Pulmonary artery endothelial cell (primary cell): Measurements from ENCODE around the gene HIF1AN. TPM values are rescaled to one million over a fixed set of nuclear protein-coding genes. Genes with fewer than 3 reads are reported as not detected.

Experiments used
- DNase-seq: peaks from one replicate; pipeline ENCODE4 v3.0.0-alpha.2; 2011; ENCODE audit warnings: low read depth, low spot score
- total RNA-seq: library from RNA; depleted of rRNA; stranded (reverse); fragments of >200 nt; gene quantifications from 2 replicates; pipeline ENCODE4 v1.2.3, GENCODE V29; 2014

HIF1AN gene
- total RNA-seq, 1 donor from 2014 or later: 8.3 TPM

DNA sequence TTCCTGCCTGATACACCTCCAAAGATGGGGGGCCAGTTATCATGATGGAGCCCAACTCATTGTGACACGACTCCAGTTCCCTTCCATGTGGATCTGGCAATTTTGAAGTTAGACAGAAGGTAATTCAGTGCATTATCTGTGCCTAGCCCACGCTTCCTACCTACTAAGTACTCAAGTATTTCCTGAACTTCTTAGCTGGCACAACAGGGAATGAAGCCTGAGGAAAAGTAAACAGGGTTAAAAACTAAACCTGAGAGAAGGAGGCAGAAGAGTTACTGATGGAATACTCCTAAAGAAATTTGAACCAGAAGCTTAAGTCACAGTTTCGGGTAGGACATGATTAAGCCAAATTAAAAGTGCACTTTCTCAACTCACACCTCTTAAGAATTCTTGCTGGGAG is 14.9 kb upstream of the HIF1AN start:
- no peak for DNase-seq

DNA sequence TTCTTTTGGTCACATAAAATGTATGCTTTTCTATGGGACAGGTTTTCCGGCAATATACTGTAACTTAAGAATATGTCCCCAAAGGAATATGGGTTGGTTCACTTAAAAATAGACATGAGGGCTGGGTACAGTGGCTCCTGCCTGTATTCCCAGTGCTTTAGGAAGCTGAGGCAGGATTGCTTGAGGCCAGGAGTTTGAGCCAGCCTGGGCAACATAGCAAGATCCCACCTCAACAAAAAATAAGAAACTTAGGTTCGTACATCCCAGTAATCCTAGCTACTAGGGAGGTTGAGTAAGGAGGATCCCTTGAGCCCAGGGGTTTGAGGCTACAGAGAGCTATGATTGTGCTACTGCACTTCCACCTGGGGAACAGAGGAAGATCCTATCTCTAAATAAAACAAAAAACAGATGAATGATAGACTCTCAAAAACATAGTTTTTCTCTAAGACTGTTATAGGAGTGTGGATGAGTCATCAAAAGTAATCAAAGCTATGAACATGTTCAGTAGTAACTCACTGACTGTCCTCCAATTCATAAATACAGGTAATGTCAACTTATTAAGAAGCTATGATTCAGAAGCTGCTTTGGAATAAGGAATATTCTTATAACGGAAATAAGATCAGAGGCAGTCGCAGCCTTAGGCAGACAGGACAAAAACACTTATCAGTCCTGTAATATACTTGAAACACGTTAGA is 13.5 kb upstream of the HIF1AN start:
- DNase-seq: no peak

DNA sequence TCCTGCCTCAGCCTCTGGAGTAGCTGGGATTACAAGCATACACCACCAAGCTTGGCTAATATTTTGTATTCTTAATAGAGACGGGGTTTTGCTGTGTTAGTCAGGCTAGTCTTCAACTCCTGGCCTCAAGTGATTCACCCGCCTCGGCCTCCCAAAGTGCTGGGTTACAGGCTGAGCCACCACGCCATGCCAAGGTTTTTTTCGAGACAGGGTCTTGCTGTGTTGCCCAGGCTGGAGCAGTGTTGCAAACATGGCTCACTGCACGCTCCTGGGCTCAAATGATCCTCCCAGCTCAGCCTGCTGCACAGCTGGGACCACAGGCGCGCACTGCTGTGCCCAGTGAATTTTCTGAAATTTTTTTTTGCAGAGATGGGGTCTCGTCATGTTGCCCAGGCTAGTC is 12.8 kb upstream of the HIF1AN start:
- DNase-seq: no peak

DNA sequence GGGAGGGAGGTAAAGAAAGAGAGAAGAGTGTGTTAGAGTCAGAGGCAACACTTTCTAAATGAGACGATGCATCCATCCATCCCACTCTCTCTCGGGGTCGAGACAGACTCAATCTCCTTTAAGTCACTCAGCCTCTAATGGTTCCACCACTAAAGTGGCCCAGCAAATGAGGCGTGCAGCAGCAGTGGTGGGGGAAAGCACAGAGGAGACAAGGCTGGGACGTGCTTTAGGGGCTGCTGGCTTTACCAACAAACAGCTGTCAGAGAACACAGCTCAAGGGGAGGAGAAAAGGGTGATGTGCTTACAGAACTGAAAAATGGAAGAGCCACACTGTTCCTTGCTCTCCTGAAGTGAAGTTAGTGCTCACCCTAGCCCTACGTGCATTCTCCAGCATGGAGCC is 11.5 kb upstream of the HIF1AN start:
- DNase-seq: no peak

DNA sequence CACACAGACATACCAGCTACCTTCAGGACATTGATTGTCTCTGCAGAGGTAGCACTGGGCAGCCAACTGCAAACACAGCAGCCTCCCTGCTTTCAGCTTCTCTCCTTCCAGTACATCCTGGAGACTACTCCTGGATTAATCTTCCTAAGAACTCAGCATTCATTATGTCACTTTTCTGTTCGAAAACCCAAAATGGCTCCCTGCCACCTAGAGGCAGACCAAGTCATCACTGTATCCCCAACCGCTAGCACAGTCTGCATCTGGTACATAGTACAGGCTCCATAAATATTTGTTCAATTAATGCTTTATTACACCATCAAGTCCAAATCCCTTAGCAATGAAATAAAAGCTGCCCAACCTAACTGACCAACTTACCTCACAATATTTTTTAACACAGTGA is 11.1 kb upstream of the HIF1AN start:
- no peak for DNase-seq

DNA sequence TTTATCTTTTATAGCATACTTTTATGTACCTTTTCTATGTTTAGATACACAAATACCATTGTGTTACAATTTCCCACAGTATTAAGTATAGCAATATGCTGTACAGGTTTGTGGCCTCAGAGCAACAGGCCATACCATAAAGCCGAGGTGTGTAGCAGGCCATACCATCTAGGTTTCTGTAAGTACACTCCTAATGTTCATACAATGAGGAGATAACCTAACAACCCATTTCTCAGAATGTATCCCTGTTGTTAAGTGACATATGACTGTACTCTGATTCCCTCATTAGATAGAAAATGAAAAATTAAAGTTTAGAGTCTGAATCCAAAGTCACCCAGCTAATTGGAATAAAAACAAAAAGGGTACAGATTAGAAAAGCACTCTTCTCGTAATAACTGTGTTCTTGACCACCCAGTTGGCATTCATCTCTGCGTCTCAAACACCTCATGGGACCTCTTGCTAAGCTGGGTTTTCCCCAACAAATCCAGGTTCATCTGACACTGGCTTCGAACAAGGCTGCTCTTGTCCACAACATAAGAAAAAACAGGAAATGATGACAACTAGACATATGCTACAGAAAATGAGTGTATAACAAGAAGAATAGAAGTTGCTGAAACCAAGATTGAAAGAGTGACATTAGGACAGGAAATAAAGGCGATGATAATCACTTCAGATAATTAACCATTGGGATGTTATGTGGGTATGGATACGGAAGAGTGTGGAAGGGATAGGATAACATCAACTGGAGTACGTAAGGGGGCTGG is 7.4 kb upstream of the HIF1AN start:
- no peak for DNase-seq

DNA sequence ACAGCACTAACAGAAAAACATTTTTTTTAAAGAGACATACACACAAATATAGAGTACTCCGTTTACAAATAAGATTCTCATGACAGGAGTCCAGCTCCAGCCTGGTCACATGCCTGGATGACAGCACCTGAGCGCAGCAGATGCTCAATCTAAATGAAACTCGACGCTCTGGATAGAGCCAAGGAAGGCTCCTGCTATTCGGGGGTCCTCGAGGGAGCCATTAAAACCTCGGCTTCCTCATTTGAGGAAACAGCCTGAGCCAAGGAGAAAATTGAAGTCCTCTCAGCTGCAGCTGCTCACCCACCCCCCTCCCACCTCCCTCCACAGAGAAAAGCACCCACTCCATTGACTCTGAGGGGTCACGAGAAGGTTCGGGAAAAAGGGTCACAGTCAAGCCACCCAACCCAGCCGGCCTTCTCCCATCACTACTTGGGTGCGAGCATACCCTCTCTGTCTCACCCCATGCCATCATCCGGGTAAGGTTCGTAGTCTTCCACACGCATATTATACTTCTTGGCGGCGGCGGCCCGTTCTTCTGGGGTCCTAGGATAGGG is 6.7 kb upstream of the HIF1AN start:
- no peak for DNase-seq

DNA sequence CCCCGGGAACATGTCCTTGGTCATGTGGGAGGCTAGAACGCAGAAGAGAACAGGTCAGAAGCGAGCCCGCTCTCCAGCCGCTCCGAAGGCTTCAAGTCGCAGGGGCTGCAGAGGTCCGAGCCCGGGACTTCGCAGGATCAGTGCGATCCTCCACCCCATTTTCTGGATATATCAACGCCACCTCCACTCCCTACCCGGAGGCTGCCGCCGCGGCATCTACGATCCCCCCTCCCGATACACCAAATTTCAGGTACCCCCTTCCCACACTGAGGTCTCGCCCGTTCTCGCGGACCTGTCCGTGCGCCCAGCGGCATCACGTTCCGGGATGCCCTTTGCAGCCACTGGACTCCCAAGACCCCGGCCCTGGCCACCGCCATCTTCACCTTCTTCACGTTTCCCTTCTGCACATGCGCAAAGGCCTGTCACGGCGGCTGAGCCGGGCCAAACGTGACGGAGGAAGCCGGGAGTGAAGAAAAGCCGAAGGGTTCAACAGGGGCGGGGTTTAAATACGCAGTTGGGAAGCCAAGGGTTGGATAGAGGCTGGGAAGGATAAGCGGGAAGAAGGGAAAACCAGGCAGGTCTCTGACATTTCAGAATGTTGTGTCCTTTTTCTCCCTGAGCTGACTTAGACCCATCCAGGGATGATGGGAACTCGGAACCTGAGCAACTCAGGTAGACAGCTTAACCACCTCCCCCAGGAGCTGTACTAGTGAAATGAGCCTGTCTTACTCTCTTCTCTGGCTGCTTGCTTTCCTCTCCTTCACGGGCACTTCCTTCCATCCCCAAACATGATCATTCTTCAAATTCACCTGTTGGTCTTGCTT is 6.1 kb upstream of the HIF1AN start, which contains the start of gene NDUFB8:
Gene NDUFB8 (minus strand): TSS at position 397 of the 824 bp plus-strand sequence. CDS start 20 bp downstream, at position 377.
- peak; percentile 46 for DNase-seq

DNA sequence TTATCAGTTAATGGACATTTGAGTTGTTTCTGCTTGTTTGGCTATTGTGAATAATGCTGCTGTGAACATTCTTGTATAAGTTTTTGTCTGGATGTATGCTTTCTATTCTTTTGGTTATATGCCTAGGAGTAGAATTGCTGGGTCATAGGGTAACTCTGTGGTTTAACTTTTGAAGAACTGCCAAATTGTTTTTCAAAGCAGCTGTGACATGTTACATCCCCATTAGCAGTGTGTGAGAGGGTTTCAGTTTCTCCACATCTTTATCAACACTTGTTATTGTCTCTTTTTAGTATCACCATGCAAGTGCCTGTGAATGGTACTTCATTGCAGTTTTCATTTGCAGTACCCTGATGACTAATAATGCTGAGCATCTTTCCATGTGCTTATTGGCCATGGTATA is 4.0 kb upstream of the HIF1AN start:
- no peak for DNase-seq

DNA sequence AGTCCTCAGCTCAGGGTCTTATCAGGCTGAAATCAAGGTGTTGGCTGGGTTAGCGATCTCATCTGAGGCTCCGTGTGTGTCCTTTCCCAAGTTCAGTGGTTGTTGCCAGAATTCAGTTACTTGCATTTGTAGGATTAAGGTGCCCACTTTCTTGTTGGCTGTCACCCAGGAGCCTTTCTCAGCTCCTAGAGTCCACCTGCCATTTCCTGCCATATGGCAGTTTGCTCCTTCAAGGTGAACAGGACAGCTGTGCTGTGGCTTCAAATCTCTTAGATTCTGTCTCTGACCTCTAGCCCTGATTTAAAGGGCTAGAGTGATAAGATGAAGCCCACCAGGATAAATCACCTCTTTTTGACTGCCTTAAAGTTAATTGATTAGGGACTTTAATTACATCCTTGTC is 1.0 kb upstream of the HIF1AN start:
- no peak for DNase-seq

DNA sequence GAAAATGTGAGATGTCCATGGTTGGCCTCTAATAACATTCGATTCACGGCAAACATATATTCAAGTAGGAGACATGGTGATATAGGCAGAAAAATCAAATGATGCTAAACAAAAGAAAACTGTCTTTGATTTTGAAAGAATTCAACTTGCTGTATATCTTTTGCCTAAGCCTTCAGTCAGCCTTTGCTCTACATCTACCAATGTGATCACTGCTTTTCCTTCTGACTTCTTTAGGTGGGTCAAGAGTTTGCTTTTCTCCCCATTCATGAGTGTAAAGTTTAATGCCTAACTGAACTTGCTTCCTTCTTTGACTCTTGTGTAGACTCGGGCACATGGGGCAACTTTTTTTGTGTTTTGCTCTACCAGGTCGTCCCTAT is 417 bp upstream of the HIF1AN start:
- DNase-seq: no peak

DNA sequence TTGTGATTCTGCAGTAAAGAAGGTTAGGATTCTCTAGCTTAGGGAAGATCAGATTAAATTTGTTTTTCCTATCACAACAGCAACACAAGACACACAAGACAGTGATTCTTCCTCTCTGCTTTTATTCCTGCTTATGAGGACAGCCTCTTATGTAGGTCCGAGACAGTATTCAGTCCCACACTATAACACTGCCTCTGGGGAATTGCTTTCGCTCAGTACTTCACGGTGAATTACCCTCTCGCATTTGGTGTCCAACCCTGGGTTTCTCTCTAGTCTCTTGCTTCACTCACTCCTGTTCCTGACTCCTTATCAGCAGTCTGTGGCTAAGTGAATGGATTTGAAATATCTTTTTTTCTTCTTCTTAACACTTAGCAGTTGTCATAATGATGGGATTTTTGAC is 1.7 kb downstream of the HIF1AN start:
- no peak for DNase-seq

DNA sequence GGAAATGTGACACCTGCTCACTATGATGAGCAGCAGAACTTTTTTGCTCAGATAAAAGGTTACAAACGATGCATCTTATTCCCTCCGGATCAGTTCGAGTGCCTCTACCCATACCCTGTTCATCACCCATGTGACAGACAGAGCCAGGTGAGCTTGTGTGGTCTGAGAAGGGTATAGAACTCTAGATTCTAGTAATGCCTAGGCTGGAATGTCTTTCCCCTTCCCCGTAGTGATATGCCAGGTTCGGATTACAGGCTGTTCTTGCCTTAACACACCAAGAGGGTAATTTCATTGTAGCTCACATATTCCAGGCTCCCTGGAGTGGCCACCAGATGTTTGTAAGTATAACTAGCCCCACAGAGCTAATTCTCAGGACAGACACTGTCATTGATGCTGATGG is 9.2 kb downstream of the HIF1AN start:
- DNase-seq: no peak

DNA sequence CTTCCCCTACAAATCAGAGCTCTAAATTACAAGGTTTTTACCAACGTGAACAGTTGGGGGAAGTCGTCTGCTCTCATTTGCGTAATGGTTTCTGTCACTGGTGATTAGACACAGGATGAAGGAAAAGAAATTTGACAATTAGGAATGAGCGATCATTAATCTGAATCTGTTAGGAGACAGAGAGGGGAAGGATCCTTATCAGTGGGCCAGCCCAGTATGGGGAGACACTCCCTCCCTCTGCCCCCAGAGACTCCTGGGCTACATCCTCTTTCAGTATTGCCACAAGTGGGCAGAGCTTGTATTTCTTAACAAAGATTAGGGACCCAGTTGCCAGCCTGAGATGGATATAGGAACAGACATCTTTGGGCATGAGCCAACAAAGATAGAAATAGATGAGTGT is 15.5 kb downstream of the HIF1AN start:
- no peak for DNase-seq

DNA sequence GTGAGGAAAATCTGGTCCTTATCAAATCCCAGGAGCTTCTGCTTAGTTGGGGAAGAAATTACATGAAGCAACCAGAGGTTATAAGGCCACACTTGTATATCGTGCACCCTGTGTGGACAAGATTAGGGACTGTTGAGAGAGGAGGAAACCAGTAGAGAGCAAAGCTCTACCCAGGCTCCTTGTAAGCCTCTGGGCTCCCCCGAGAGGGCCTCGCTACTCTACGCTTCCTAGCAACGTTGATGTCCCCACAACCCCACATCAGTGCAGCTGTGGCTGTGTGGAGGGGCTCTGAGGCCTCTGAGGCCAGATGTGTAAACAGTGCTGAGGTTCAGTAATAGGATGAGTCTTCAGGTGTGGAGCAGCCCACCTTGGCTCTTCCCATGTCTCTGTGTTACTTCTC is 16.0 kb downstream of the HIF1AN start:
- DNase-seq: no peak

DNA sequence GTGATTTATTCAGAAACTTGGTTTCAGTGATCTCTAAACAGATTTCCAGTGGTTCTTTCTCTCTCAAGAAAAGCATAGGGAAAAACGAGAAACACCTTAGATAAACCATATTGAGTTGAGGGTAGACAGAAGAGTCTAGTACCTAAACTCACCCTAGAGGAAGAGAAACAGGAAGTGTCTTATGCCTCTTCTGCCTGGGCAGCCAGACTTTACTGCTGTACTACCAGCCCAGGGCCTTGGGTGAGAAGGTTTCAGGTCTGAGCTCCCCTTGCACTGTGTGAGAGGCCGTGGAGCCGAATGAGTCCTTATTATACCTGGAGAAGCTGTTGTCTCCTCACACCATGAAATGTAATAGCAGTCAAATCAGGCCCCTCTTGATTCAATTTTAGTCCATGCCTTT is 18.2 kb downstream of the HIF1AN start:
- DNase-seq: no peak

DNA sequence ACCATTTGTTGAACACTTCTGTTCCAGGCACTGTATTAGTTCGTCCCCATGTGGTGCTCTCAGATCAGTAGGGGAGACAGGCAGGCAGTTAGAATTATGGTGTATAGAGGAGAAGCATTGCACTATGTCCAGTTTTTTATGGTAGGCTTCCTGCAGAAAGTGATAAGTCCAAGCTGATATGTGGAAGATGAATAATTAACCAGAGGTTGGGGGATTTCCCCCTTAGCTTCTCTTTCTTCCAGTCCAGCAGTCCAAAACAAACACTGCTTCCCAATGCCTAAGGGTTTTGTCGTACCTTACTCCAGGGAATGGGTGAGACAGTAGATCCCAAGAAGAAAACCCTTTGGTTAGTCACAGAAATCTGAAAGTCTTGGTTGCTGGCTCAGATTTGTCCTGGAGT is 19.2 kb downstream of the HIF1AN start:
- DNase-seq: no peak

DNA sequence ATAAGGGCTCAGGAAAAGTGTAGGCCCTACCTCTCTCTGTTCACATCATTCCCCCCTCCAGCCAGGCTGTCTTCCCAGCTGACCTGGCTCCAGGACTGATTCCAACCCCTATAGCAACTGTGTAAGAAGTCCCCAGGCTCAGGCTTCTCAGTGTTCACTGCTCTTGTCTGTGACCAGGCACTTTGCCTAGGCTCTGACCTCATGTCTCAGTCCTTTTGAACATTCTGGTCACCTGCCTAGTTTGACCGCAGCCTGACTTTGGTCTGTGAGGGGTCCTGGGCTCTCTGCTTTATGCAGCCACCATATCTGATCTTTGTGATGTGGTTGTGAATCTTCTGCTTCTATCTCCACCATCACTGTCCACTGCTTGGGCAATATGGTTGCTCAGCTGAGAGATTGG is 24.5 kb downstream of the HIF1AN start:
- no peak for DNase-seq

DNA sequence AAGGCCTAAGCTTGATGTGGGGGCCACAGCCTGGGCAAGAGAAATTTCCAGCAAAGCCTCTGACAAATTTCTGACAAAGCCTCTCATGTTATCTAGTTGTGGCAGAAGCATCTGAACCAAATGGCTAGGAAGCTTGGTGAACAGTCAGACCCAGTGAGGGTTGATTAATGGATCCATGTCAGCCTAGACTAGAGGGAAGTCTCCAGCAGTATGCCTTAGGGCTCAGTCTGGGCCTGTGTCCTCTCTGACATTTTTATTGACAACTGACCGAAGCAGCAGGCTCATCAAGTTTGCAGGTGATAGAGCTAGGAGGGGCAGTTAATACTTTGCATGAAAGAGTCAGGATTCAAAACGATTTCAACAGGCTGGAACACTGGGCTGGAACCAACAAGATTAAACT is 25.3 kb downstream of the HIF1AN start:
- DNase-seq: no peak

DNA sequence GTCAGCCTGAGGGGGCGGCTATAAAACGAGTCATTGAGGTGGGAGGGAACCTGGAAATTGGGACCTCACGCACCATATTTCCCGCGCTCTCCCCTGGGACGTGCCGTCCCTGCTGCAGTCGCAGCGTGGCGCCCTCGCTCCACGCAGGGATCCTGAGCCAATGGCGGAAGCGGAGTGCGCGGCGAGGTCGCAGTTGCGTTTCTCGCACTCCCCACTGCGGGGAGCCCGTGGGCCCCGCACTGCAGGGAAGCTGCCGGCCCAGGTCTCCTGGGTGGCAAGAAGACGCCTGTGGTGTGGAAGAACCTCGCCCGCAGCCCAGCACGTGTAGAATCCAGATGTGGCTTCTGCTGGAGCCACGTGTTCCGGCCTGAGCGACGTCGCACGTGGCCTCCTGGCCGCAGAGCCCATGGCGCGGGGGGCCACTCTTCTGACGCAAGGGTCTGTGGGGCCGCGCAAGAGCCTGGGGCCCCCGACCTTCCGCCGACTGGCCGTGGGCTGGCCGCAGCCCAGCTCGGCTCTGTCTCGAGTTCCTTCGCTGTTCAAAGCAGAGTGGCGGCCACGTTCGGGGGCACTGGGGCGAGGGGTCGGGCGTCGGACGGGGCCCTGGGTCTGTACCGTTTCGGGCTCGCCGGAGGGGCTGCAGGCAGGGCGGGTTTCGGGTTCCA is 26.4 kb downstream of the HIF1AN start:
- no peak for DNase-seq

DNA sequence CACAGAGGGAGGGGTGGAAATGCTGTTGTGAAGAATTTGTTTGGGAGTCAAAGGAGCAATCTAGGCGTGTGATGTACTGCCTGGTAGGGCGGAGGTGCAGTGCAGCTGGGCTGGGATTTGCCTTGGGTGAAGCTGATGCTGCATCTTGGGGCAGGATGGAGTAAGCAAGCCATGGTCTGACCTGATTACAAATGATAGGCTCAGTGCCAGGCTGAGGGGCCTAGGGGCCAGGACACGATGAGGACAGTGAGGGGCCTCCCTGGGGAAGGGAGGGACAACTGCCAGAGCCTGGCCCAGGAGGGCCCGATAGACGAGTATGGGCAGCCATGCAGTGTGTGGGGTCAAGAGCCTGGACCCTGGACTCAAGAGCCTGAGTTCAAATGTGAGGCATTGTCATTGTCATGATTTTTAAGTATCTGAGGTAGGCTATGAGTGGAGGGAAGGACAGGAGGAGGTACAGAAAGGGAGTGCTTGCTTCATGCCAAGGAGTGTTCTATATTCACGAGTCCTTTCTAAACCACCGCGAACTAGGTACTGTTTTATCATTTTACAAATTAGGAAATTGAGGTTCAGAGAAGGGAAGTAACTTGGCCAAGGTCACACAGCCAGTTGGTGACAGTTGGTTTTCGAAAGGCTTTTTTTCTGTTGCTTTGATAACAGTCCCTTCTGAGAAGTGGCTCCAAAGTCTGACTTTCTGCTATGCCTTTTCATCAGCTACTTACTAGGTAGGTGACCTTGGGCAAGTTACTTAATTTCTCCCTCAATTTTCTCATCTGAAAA is 29.7 kb downstream of the HIF1AN start:
- no peak for DNase-seq
